Effector CD4-positive, alpha-beta T cell (primary cell): ENCODE data around the gene MYG1. TPM values are rescaled to one million over a fixed set of nuclear protein-coding genes. Genes with fewer than 3 reads are reported as not detected.
A peak's percentile ranks its signal among the peaks of the same experiment; 100 is the strongest.

ENCODE experiments used
- DNase-seq: peaks from one replicate; pipeline ENCODE4 v3.0.0-alpha.2; 2020
- total RNA-seq: gene quantifications from one replicate; lab custom pipeline; 2026; lab: John Stamatoyannopoulos, UW

Gene MYG1, protein sequence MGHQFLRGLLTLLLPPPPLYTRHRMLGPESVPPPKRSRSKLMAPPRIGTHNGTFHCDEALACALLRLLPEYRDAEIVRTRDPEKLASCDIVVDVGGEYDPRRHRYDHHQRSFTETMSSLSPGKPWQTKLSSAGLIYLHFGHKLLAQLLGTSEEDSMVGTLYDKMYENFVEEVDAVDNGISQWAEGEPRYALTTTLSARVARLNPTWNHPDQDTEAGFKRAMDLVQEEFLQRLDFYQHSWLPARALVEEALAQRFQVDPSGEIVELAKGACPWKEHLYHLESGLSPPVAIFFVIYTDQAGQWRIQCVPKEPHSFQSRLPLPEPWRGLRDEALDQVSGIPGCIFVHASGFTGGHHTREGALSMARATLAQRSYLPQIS
- not detected for total RNA-seq

DNA sequence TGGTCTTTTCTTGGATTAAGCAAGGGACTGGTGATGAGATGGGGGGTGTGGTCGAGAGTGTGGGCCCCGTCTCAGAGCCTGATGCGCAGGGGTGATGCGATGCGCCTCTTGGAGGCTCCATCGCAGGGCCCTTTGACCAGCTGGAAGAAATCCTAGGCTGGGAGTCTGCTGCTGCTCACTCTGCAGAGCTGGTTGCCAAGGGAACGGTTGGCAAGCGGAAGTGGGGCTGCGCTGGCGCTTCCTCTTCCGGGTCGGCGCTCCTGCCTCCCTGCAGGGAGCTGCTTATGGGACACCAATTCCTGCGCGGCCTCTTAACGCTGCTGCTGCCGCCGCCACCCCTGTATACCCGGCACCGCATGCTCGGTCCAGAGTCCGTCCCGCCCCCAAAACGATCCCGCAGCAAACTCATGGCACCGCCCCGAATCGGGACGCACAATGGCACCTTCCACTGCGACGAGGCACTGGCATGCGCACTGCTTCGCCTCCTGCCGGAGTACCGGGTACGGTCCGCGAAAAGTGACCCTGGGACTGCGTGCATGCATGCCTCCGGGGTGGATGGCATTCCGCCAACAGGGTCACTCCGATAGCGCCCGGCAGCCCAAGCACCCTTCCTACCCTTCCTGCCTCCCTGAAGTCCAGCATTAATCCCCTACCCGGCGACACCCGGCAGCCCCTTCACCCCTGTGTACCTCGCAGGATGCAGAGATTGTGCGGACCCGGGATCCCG, at the start of gene MYG1:
Gene MYG1 (plus strand): TSS at position 242 of the 727 bp plus-strand sequence. CDS start 43 bp downstream, at position 285.
- peak; percentile 82 for DNase-seq

DNA sequence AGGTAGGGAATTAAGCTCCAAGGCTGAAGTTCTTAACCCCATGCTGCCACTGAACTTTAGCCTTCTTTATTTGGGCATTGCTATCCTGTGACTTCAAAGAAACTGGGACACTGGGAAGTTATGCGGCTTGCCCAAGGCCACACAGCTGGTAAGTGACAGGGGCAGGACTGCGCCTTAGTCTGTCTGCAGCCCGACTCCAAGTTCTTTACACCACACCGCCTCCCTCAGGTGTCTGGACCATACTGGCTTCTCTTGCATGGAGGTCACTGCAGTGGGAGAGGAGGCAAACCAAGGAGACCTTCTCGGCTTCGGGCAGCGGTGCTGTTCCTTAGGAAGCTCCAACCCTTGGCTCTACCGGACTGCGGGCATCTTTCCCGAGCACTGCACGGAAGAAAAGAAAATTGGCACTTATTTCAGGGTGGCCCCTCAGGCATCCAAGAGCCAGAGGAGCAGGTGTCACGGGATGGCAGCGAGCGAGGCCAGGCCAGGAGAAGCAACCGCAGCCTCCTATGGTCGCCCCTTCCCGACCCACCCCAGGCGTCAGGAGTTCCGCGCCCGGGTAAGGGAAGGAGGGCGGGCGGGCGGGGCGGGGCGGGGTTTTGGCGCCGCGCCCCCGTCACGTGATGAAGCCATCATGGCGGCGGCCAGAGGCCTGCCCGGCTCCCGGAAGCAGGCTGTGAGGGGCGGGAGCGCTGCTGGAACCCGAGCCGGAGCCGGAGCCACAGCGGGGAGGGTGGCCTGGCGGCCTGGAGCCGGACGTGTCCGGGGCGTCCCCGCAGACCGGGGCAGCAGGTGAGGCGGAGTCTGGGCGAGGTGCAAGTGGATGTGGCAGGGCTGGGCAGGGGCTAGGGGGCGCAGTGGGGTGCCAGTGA, 47.8 kb upstream of the MYG1 start:
- peak; percentile 63 for DNase-seq

DNA sequence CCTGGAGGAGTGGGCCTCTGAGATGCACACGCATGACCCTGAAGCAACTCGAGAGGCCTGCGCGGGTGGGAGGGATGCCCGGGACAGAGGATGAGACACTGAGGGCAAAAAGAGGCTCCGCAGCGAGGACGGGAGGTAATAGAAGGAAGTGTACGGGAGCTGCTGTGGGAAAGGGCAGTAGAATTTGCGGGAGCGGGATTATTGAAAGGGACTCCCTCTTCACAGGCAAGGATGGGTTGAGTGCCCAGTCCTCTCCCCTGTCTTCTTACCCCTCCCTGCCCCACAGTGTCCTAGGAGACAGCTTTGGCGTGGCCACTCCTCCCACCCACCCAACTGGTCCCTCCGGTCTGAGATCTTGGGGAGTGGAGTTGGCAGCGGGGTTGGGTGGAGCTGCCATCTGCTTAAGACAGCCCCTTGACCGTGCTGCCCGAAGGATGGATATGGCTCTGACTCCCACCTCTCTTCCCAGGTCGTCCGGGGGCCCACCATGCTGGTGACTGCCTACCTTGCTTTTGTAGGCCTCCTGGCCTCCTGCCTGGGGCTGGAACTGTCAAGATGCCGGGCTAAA, 47.1 kb upstream of the MYG1 start:
- DNase-seq, result no peak

DNA sequence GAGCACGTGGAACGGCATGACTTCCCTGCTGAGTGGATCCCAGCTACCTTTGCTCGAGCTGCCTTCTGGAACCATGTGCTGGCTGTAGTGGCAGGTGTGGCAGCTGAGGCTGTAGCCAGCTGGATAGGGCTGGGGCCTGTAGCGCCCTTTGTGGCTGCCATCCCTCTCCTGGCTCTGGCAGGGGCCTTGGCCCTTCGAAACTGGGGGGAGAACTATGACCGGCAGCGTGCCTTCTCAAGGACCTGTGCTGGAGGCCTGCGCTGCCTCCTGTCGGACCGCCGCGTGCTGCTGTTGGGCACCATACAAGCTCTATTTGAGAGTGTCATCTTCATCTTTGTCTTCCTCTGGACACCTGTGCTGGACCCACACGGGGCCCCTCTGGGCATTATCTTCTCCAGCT, 46.2 kb upstream of the MYG1 start:
- DNase-seq, result no peak

DNA sequence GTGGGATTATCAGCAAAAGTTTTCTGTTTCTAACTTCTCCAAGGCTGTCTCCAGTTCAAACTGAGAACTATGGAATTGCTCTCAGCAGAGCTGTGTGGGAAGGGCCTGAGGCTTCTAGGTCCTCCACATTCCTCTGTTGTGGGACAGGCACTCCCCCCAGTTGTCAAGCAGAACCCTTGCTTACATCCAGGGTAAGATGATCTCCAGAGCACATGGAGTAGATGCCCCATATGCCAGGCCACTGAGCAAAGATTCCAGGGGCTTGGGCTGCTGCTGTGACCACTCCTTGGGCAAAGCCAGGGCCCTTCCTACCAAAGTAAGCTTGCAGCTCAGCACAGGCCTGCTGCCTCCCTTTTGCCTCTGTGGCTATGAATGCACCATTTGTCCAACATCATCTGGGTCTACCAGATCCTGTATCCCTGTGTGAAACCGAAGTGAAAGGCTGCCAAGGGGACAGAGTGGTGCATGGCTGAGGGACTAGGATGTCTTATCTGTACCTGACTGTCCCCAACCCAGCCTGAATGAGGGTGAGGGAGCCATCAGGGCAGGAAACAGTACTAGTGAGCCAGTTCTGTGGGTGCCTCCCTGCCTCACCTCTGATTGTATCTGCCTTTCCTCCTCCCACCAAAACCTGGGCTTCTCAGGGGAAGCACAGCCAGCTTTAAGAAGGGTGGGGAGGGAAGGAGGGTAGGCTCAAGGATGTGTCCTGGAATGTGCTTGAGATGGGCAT, 44.5 kb upstream of the MYG1 start:
- DNase-seq, result no peak

DNA sequence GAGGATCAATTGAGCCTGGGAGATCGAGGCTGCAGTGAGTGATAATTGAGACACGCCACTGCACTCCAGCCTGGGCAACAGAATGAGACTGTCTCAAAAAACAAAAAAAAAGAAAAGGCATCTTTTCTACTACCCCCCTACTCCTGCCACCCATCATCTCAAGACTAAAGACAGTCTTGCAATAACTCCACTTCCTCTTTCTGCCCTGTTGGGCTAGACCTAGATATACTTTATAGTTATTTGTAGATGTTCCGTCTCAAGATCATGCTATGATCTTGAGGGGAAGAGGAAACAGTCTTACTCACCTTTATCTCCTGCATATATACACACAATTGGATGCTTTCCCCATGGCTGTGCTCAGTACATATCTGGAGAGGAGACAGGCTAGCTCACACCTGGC, 43.5 kb upstream of the MYG1 start:
- DNase-seq, result no peak

DNA sequence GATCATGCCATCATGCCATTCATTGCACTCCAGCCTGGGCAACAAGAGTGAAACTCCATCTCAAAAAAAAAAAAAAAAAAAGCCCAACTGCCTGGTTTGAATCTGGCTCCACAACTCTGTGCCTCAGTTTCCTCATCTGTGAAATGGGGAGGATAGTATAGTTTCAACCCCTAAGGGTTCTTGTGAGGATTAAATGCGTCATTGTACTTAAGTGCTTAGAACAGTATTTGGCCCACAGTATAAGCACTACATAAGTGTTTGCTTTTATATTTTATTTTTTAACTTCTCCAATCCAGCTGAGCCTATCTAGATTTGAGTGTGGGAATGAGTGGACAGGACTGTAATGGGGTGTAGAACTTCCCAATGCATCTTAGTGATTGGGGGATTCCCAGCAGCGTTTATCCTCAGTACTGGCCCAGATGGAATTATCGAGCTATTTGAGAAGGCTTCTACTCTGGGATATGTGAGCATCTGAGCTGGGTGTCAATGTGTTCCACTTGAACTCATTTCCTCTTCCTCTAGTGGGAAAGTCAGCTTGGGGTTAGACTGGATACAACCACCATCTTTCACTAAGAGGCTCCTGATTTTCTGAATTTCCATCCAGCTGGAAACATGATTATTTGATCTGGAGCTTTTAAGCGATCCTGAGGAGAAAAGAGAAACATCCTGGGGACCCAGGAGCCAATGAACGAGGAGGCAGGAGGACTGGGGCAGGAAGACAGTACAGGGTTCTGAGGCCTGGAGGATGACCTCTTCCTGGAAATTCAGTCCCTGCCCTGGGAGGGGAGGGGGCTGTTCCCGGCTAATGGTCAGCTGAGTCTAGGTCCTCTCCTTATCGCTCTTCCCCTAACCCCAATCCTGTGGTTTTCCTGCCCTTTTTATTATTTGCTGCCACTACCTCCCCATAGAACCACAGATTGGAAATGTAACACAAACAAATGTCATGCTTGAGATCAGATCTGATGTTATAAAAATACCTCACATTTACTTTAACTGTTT, 40.7 kb upstream of the MYG1 start:
- DNase-seq, result no peak

DNA sequence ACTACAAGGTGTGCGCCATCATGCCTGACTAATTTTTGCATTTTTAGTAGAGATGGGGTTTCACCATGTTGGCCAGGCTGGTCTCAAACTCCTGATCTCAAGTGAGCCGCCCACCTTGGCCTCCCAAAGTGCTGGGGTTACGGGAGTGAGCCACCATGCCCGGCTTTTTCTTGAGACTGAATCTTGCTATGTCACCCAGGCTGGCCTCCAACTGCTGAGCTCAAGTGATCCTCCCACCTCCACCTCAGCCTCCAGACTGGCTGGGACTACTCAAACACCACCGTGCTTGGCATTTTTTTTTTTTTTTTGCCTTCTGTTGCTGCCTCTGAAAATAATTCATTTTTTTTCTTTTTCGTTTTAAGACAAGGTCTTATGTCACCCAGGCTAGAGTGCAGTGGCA, 39.6 kb upstream of the MYG1 start:
- DNase-seq, result no peak

DNA sequence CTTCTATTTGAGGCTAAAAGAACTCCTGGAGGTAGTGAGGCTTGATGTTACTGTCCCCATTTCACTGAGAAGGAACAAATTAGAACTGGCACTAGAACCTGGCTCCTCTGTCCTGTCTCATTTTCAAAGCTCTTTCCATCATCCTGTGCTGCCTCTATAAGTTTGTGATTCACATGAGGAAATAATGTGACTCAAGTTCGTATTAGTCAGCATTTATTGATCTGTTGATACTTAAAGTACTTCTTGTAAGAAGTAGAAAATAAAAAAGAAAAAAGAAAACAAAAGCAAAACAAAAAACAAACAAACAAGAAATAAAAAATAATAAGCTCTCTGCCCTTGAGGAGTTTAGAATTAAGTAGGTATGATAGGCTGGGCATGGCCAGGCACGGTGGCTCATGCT, 33.7 kb upstream of the MYG1 start:
- DNase-seq, result no peak

DNA sequence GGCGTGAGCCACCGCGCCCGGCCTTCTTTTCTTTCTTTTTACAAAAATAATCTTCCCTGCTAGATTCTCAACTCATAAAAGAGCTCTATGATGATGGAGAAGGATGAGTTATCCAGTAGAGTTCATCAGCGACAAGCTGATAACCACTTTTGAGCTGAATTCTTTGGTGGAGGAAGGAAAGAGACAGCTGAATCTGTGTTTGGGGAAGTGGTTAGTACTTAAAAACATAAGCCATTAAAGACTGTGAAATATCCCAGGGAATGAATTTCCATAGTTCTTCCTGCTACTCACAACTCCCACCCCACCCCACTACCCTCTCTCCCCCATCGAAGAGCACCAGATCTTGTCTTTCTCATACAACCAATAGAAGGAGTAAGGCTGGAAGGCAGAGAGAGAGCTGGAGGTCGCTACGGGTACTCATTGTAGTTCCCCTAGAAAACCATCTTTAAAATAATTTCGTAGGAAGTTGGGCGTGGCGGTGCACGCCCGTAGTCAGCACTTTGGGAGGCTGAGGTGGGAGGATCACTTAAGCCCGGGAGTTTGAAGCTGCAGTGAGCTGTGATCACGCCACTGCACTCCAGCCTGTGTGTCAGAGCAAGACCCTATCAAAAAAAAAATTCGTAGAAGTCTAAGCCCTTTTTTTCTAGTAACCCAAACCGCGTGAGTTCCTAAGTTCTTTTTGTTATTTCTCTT, 32.0 kb upstream of the MYG1 start:
- no peak for DNase-seq

DNA sequence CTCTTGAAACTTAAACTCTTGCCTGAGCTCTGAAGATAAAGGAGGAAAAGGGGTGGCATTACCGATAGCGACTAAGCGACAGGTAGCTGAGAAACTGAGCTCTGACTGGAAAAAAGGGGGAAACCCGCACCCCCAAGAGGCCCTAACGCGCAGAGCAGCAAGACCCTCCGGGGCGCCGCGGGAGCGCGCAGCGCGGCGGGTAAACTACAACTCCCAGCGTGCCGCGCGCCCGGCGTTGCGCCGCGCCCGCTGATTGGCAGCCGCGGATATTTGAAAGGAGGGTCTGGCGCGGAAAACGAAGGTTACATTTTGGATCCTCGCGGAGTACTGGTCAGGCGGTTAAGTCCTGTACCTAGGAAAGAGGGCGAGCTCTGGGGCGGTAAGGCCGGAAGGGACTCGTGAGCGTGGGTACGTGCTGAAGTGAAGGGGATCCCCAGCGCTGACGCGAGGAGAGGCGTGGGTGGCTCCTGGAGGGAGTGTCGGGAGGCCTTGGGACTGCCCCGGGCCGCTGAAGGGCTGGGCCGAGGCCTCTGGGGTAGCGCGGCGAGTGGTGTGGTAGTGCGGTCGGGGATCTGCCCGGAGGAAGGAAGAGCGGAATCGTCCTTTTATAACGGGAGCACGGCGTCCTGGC, 31.4 kb upstream of the MYG1 start, which contains the start of gene ESPL1:
Gene ESPL1 (plus strand): TSS at position 301 of the 631 bp plus-strand sequence. CDS start 468 bp downstream, outside the sequence.
- peak; percentile 74 for DNase-seq

DNA sequence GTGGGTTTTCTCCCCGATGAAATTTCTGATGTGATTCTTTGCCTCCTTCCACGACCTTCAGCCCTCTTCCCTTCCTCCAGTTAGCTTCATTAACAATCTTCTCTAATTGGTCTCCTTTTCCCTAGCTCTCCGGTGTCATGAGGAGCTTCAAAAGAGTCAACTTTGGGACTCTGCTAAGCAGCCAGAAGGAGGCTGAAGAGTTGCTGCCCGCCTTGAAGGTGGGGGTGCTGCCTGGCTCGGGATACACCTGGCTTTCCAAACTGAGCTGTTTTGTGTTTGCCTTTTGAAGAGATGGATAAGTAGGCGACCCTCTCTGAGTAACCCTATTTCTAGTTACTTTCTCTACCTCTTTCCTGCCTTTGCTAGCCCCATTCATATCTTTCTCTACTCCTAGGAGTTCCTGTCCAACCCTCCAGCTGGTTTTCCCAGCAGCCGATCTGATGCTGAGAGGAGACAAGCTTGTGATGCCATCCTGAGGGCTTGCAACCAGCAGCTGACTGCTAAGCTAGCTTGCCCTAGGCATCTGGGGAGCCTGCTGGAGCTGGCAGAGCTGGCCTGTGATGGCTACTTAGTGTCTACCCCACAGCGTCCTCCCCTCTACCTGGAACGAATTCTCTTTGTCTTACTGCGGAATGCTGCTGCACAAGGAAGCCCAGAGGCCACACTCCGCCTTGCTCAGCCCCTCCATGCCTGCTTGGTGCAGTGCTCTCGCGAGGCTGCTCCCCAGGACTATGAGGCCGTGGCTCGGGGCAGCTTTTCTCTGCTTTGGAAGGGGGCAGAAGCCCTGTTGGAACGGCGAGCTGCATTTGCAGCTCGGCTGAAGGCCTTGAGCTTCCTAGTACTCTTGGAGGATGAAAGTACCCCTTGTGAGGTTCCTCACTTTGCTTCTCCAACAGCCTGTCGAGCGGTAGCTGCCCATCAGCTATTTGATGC, 30.6 kb upstream of the MYG1 start:
- DNase-seq, result no peak

DNA sequence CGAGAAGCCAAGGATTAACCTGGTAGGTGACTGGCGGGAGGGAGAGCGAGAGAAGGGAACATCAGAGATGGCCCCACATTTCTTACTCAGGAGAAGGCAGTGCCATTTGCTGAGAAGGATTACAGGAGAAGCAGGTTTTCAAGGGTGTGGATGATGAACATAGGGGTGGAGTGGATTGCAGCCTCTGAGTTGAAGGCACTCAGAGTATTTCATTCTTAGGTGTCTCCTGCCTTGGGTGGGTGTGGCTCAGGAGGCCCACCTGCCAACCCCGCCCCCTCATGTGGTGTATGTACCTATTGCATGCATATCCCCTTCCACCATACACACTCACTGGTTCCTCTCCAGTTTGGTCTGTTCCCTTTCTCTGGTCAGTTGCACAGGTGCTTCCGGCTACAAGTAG, 25.1 kb upstream of the MYG1 start:
- no peak for DNase-seq

DNA sequence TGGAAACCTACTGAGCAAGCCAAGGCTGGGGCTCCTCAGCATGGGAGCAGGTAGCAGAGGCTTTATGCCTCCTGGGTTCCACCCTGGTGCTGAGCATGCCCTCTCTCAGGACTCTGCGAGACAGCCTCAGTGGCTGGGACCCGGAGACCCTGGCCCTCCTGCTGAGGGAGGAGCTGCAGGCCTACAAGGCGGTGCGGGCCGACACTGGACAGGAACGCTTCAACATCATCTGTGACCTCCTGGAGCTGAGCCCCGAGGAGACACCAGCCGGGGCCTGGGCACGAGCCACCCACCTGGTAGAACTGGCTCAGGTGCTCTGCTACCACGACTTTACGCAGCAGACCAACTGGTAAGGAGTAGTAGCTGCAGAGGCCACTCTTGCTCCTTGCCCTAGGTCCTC, 23.0 kb upstream of the MYG1 start:
- no peak for DNase-seq

DNA sequence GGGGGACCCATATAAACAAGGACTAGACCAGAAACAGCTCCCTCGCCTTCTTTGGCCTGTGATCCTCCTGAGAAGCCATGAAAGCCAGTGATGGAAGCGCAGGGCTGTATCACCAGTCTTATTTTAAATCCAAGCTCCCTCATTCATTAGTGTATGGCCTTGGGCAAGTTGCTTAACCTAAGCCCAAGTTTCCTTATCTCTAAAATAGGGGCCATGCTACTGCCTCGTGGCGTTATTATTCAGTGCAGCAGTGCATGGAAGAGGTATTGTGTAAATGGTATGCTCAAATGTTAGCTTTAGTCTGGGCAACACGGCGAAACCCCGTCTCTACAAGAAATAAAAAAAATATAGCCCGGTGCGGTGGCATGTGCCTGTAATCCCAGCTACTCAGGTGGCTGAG, 21.5 kb upstream of the MYG1 start:
- no peak for DNase-seq

DNA sequence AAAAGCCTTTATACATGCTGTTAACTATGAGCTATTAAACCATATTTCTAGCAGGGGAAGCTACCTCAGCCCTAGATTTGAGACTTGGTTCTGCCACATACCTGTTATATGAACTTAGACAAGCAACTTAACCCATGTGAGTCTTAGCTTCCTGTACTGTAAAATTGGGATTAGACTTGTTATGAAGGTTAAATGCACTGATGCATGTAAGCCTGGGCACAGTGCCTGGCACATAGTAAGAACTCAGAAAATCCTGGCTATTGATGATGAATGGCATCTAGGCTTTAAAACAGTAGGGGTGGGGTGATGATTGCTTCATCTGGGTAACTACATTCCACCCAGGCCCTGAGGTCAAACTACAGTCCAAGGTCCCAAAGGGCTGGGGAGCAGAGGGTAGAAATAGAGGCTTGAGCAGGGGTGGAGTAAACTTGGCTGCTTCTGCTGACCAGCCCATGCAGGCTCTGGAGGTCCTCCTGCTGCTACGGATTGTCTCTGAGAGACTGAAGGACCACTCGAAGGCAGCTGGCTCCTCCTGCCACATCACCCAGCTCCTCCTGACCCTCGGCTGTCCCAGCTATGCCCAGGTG, 20.1 kb upstream of the MYG1 start:
- no peak for DNase-seq

DNA sequence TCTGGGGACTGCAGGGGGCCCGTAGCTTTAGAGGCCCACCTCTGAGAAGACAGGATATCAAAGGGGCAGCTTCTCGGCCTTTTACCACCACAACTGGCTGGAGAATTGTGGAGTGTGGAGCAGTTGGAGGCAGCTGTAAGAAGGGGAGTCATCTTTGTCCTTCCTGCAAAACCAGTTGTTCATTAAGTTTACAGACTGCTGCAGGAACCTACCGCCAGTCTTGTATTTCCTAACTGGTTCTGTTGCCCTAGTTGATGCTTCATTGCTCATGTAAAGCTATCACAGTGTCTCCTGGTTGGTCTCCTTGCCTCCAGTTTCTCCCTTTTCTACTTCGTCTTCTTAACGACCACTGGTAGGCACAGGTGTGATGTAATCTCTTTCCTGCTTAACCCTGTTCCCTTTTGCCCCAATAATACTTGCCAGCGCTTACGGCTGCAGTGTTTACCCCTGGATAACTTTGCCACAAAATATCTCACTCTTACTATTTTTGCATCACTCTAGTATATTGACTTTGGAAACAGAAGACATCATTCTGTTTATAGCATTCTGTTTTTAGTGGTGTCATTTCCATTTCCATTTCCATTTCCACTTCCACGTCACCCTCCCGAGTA, 19.5 kb upstream of the MYG1 start:
- DNase-seq, result no peak

DNA sequence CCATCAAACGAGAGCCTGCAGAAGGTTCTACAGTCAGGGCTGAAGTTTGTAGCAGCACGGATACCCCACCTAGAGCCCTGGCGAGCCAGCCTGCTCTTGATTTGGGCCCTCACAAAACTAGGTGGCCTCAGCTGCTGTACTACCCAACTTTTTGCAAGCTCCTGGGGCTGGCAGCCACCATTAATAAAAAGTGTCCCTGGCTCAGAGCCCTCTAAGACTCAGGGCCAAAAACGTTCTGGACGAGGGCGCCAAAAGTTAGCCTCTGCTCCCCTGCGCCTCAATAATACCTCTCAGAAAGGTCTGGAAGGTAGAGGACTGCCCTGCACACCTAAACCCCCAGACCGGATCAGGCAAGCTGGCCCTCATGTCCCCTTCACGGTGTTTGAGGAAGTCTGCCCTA, 13.0 kb upstream of the MYG1 start:
- no peak for DNase-seq
